Measurements from ENCODE around the gene SLC25A4. TPM values are rescaled to one million over a fixed set of nuclear protein-coding genes. Genes with fewer than 3 reads are reported as not detected.

SLC25A4 gene
- total RNA-seq, 4 donors from 2014 or later = 10.1 to 25.6 (median 17.9) TPM

- 86 to 92% methylated on average over 3 of the region's 3 CpGs for WGBS, 2 donors
- intact Hi-C loops (cut with DNase I; ENCODE audit: low total_unique reads) = loop anchor here (10.0 kb wide), 1 partner anchor 1555 kb away; no protein-coding TSS in a partner anchor
- no peak overlapping the region for H3K4me3 ChIP-seq (ENCODE audit: low read depth, poor library complexity, severe bottlenecking)
- no peak for DNase-seq (ENCODE audit: low spot score in 2 of 2)
- TF ChIP-seq POLR2A (IDR thresholded peaks at IDR 0.05) = no peak
- TF ChIP-seq, protein P1, sequence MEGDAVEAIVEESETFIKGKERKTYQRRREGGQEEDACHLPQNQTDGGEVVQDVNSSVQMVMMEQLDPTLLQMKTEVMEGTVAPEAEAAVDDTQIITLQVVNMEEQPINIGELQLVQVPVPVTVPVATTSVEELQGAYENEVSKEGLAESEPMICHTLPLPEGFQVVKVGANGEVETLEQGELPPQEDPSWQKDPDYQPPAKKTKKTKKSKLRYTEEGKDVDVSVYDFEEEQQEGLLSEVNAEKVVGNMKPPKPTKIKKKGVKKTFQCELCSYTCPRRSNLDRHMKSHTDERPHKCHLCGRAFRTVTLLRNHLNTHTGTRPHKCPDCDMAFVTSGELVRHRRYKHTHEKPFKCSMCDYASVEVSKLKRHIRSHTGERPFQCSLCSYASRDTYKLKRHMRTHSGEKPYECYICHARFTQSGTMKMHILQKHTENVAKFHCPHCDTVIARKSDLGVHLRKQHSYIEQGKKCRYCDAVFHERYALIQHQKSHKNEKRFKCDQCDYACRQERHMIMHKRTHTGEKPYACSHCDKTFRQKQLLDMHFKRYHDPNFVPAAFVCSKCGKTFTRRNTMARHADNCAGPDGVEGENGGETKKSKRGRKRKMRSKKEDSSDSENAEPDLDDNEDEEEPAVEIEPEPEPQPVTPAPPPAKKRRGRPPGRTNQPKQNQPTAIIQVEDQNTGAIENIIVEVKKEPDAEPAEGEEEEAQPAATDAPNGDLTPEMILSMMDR (IDR thresholded peaks at IDR 0.05) = no peak
These were observed 36.4 kb downstream of the SLC25A4 start for GRCh38 chr4:185179488-185179887.

GRCh38 chr4:185182239-185182638 lies 39.2 kb downstream of the SLC25A4 start:
- H3K4me3 ChIP-seq (ENCODE audit: low read depth, poor library complexity, severe bottlenecking) = no peak overlapping the region
- no peak for DNase-seq (ENCODE audit: low spot score in 2 of 2)
- 60 to 80% methylated on average over 2 of the region's 2 CpGs for WGBS, 2 donors
- intact Hi-C loops (cut with DNase I; ENCODE audit: low total_unique reads) = no loop called here
- TF ChIP-seq, protein P1 (IDR thresholded peaks at IDR 0.05) = no peak
- TF ChIP-seq POLR2A (IDR thresholded peaks at IDR 0.05) = no peak

DNA sequence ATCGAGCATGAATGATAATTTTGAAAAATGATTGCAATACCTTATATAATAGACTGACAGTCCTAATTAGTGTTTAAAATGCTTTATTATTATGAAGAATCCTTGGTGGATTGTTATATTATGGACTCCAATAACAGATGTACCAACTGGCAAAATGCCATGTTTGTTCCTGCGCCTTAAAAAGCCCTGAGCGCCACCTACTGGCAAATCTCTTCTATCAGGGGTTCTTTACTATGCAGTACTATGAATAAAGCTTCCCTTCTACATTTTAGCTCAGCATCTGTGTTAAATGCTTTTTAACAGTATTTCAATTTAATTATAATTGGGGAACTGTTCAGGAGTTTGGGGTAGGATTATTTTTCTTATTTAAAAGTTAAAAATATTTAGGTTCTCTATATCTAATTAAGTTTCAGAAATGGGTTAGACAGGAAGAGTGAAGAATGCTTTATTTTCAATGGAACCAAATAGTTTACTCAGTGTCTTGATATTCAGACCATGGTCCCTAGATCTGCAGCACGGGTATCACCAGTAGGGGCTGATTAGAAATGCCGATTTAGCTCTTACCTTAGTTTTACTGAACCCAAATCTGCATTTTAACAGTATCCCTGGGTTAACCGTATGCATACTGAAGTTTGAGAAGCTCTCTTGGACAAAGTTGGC lies 40.7 kb downstream of the SLC25A4 start:
- TF ChIP-seq, protein P1 (IDR thresholded peaks at IDR 0.05) = no peak
- no peak for TF ChIP-seq POLR2A (IDR thresholded peaks at IDR 0.05)
- H3K4me3 ChIP-seq (ENCODE audit: low read depth, poor library complexity, severe bottlenecking) = no peak overlapping the region
- DNase-seq (ENCODE audit: low spot score in 2 of 2) = peak; percentile 88 to 91
- 44 to 46% methylated on average over 6 of the region's 6 CpGs for WGBS, 2 donors
- intact Hi-C loops (cut with DNase I; ENCODE audit: low total_unique reads) = no loop called here

DNA sequence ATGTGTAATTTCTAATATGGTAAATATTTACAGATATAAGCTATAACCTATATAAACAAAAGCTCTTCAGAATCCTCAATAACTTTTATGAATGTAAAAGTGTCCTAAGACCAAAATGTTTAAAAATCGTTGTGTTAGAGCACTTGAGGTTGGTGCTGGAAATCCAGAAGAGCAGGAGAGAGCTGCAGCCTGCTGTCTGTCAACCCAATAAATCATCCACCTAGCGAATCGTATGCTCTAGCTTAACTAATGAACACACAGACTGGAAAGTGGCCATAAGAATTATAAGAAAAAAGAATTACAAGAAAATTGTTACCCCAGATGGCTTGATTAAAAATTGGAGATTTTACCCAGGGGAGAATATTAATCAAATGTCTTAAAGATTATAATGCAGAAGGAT lies 43.7 kb downstream of the SLC25A4 start:
- TF ChIP-seq, protein P1 (IDR thresholded peaks at IDR 0.05) = no peak
- no peak for TF ChIP-seq POLR2A (IDR thresholded peaks at IDR 0.05)
- WGBS, 2 donors = 46% methylated on average over 3 of the region's 3 CpGs
- no peak for DNase-seq (ENCODE audit: low spot score in 2 of 2)
- intact Hi-C loops (cut with DNase I; ENCODE audit: low total_unique reads) = no loop called here
- H3K4me3 ChIP-seq (ENCODE audit: low read depth, poor library complexity, severe bottlenecking) = no peak overlapping the region

DNA sequence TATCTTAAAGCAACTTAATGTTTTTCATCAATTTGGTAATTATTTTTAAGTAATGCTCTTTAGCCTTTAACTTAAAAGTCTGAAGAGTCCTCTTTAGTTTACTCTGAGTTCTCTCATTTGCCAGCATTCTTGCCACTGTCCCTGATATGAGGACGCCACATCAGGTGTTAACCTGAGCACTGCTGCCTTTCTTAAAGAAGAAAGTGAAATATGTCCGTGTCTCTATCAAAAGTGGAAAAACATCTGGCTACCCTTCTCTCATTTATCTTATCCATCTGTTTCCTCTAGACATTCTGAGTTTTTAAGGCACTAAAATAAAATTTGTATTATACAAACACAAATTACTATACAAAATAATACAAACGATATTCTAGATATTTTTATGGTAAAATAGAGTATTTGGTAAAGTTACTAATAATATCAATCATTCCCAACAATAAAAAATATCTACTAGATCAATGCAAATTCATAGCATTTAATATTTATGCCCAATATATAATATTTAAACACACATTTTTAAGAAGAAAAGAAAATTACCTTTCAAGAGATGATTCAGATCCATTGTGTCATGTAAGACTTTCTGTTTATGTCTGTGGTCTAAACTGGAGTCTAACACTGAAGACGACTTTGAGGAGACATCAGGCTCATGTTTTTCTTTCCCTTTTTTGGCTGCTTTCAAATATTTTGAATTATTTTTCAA lies 46.7 kb downstream of the SLC25A4 start:
- no peak for TF ChIP-seq POLR2A (IDR thresholded peaks at IDR 0.05)
- TF ChIP-seq, protein P1 (IDR thresholded peaks at IDR 0.05) = no peak
- WGBS, 2 donors = 81 to 85% methylated on average over 4 of the region's 4 CpGs
- intact Hi-C loops (cut with DNase I; ENCODE audit: low total_unique reads) = no loop called here
- H3K4me3 ChIP-seq (ENCODE audit: low read depth, poor library complexity, severe bottlenecking) = no peak overlapping the region
- no peak for DNase-seq (ENCODE audit: low spot score in 2 of 2)

Measured in lower leg skin (tissue), 4 donors.